A549 (cell line): ENCODE data around the gene HIGD1A. TPM values are rescaled to one million over a fixed set of nuclear protein-coding genes. Genes with fewer than 3 reads are reported as not detected.

ENCODE experiments used
- ATAC-seq, 2 experiments: fragments of 200-7000 bp in 1 of 2; fragments of >200 bp in 1 of 2; cut with Nextera tagmentation in 1 of 2; cut with Tn5 transposase in 1 of 2; 3 replicates each; pipeline versions ENCODE4 v1.8.0 to v1.9.1; 2018 to 2020; ENCODE audit warnings: mild to moderate bottlenecking in 1 of 2, moderate library complexity in 1 of 2
- CTCF ChIA-PET: fragments of 300-600 bp; sonication (Branson Sonifier 250); formaldehyde crosslinking; extraction: SDS; loops from one replicate; lab custom pipeline; 2021; ENCODE audit warnings: antibody characterized with exemption, inconsistent platforms; lab: Yijun Ruan, JAX
- POLR2A ChIA-PET: fragments of 350-600 bp; formaldehyde crosslinking; extraction: SDS; loops from one replicate; lab custom pipeline; 2021; ENCODE audit warnings: antibody characterized with exemption, inconsistent platforms; lab: Yijun Ruan, JAX
- DNase-seq, 2 experiments: peaks; one replicate each; pipeline versions ENCODE4 v3.0.0 to v3.0.0-alpha.2; 2011 to 2016; ENCODE audit warnings: low read depth in 1 of 2, low spot score in 1 of 2
- FAIRE-seq: peaks from 2 replicates; lab custom pipeline; 2011; peaks lifted over from hg19 to GRCh38; lab: Jason Lieb, UNC
- H3K27ac ChIP-seq, 2 experiments: fragments of >200 bp; sonication (Bioruptor Twin); formaldehyde crosslinking; 3 replicates each; pipeline ENCODE4 v1.5.1; 2016 to 2017
- H3K4me1 ChIP-seq: fragments of >200 bp; sonication (Bioruptor Twin); formaldehyde crosslinking; 3 replicates; pipeline ENCODE4 v1.6.1; 2016
- H3K4me2 ChIP-seq: fragments of >200 bp; sonication (Bioruptor Twin); formaldehyde crosslinking; 3 replicates; pipeline ENCODE4 v1.6.1; 2016
- H3K4me3 ChIP-seq: fragments of >200 bp; sonication (Bioruptor Twin); formaldehyde crosslinking; 3 replicates; pipeline ENCODE4 v1.5.1; 2016
- H3K9me3 ChIP-seq: fragments of >200 bp; sonication (Bioruptor Twin); formaldehyde crosslinking; 3 replicates; pipeline ENCODE4 v1.6.1; 2016
- ATOH8 ChIP-seq: fragments of 250-450 bp; sonication (Bioruptor Pico); IDR thresholded peaks from 2 replicates; pipeline ENCODE4 v1.5.0; 2020; ENCODE audit warnings: low read depth, mild to moderate bottlenecking, moderate library complexity
- BHLHE40 ChIP-seq: IDR thresholded peaks from 2 replicates; pipeline ENCODE4 v1.6.1; 2012; ENCODE audit warnings: low read depth, low read length, inconsistent platforms
- CBX2 ChIP-seq: fragments of 200-600 bp; sonication (generic); IDR thresholded peaks from 2 replicates; pipeline ENCODE4 v1.6.1; 2016; ENCODE audit warnings: low read depth, mild to moderate bottlenecking, borderline replicate concordance
- CEBPB ChIP-seq, 2 experiments: fragments of >200 bp in 1 of 2; sonication (Bioruptor Twin) in 1 of 2; formaldehyde crosslinking in 1 of 2; IDR thresholded peaks; 2 replicates each; pipeline ENCODE4 v1.6.1; 2012 to 2016
- CHD2 ChIP-seq: fragments of 150-350 bp; IDR thresholded peaks from 2 replicates; pipeline ENCODE4 v1.6.1; 2014; ENCODE audit warnings: low read length; ENCODE audit not compliant: partially characterized antibody
- EHMT2 ChIP-seq: fragments of 200-600 bp; sonication (generic); IDR thresholded peaks from 2 replicates; pipeline ENCODE4 v1.6.1; 2016; ENCODE audit warnings: antibody characterized with exemption, low read depth, mild to moderate bottlenecking, moderate library complexity
- ELK1 ChIP-seq: fragments of 150-350 bp; IDR thresholded peaks from 2 replicates; pipeline ENCODE4 v1.6.1; 2014; ENCODE audit warnings: low read depth, mild to moderate bottlenecking, low read length
- FOSB ChIP-seq: fragments of 250-450 bp; sonication (Bioruptor Pico); IDR thresholded peaks from 2 replicates; pipeline ENCODE4 v1.5.0; 2020; ENCODE audit warnings: mild to moderate bottlenecking, moderate library complexity
- FOSL2 ChIP-seq, 2 experiments: fragments of 450-650 bp in 1 of 2; fragments of >200 bp in 1 of 2; sonication (Bioruptor Twin) in 1 of 2; formaldehyde crosslinking; IDR thresholded peaks; 2 replicates each; pipeline versions ENCODE4 v1.5.0 to v1.6.1; 2016 to 2020; ENCODE audit warnings: mild to moderate bottlenecking in 1 of 2, moderate library complexity in 1 of 2
- HEYL ChIP-seq: fragments of 250-450 bp; sonication (Bioruptor Pico); IDR thresholded peaks from 2 replicates; pipeline ENCODE4 v1.8.0; 2021; ENCODE audit warnings: mild to moderate bottlenecking, moderate library complexity
- JUNB ChIP-seq: fragments of >200 bp; sonication (Bioruptor Twin); formaldehyde crosslinking; IDR thresholded peaks from 2 replicates; pipeline ENCODE4 v1.6.1; 2016
- POLR2AphosphoS2 ChIP-seq: conservative IDR thresholded peaks from 2 replicates; pipeline ENCODE4 v1.6.1; 2012; ENCODE audit warnings: low read length, improper control_type of control experiment, inconsistent platforms
- RARB ChIP-seq: fragments of 250-450 bp; sonication (Bioruptor Pico); IDR thresholded peaks from 2 replicates; pipeline ENCODE4 v1.8.0; 2021; ENCODE audit warnings: mild to moderate bottlenecking, moderate library complexity
- RFX5 ChIP-seq: fragments of 450-650 bp; IDR thresholded peaks from 2 replicates; pipeline ENCODE4 v1.7.1; 2014; ENCODE audit warnings: antibody characterized with exemption, mild to moderate bottlenecking, moderate library complexity
- TFCP2L1 ChIP-seq: fragments of 250-450 bp; sonication (Bioruptor Pico); IDR thresholded peaks from 2 replicates; pipeline ENCODE4 v1.5.0; 2021; ENCODE audit warnings: mild to moderate bottlenecking
- TP53 ChIP-seq: fragments of 250-450 bp; sonication (Bioruptor Pico); IDR thresholded peaks from 2 replicates; pipeline ENCODE4 v1.5.0; 2021; ENCODE audit warnings: mild to moderate bottlenecking, moderate library complexity
- USF2 ChIP-seq: fragments of 450-650 bp; IDR thresholded peaks from 2 replicates; pipeline ENCODE4 v1.6.1; 2014; ENCODE audit warnings: antibody characterized with exemption
- ZFP36 ChIP-seq: fragments of 450-650 bp; IDR thresholded peaks from 2 replicates; pipeline ENCODE4 v1.6.1; 2014; ENCODE audit warnings: borderline replicate concordance; ENCODE audit not compliant: partially characterized antibody
- ZSCAN20 ChIP-seq: fragments of 250-450 bp; sonication (Bioruptor Pico); IDR thresholded peaks from 2 replicates; pipeline ENCODE4 v1.8.0; 2022; ENCODE audit warnings: mild to moderate bottlenecking, moderate library complexity
- WGBS: methylation state at CpG from one replicate; pipeline ENCODE4 v1.1.6; 2017; ENCODE audit errors: missing lambda C conversion rate; 5-methylcytosine and 5-hydroxymethylcytosine counted together
- polyA plus RNA-seq, 4 experiments: library from polyadenylated mRNA; depleted of rRNA in 3 of 4; stranded (reverse); fragments of >200 nt; fragmentation: RNase III in 1 of 4; extraction: RNeasy Plus Mini Kit Qiagen cat#74134 plus additional on column Dnase treatment in 1 of 4; gene quantifications; 2 replicates in 3 of 4; 3 replicates in 1 of 4; pipeline ENCODE4 v1.2.3, GENCODE V29; 2011 to 2017

HIGD1A gene
- polyA plus RNA-seq, 2 of the 4 experiments (the other 2 are of a cell fraction), result 146 to 158 TPM

GRCh38 chr3:42820746-42821051 lies 16.4 kb upstream of the HIGD1A start:
- no peak for ATAC-seq
- TF ChIP-seq TP53 (CRISPR knock-in tag) (no peak), ZSCAN20 (CRISPR knock-in tag) (no peak), POLR2AphosphoS2 (no peak), HEYL (no peak), BHLHE40 (no peak), ZFP36 (no peak), USF2 (no peak), CEBPB (IDR thresholded peaks at IDR 0.05) (no peak)
- TF ChIP-seq, all 56 proteins: peak for 0
- DNase-seq (no peak), FAIRE-seq (no peak)
- POLR2A ChIA-PET, result no interaction called here
- CTCF ChIA-PET, result interaction anchor here (0.6 to 1.5 kb wide), 3 partner anchors 17 to 629 kb away, joined by 4 to 6 read pairs (median 5); partner anchors contain the start of gene HIGD1A
- no peak overlapping the region for H3K4me3 ChIP-seq
- H3K27ac ChIP-seq, result no peak overlapping the region
- H3K4me1 ChIP-seq, result peaks cover 8% of the 10 kb centered on the region; the same call in 1 of the 3 replicates
- 78% methylated on average over 6 of the region's 6 CpGs for WGBS
- no peak overlapping the region for H3K4me2 ChIP-seq
- no peaks in the 10 kb centered on the region for H3K9me3 ChIP-seq

- Histone ChIP-seq H3K4me3 (no peak overlapping the region), H3K4me2 (no peak overlapping the region), H3K4me1 (peaks cover 8% of the 10 kb centered on the region; the same call in 1 of the 3 replicates), H3K27ac (no peak overlapping the region), H3K9me3 (no peaks in the 10 kb centered on the region)
- ChIA-PET POLR2A (no interaction called here), CTCF (interaction anchor here (0.7 to 1.4 kb wide), 5 partner anchors 10 to 62 kb away, joined by 3 to 4 read pairs (median 3); no protein-coding TSS in a partner anchor)
- peak in 1 of 2 experiments; percentile 73; a peak in 3 of 6 replicates for ATAC-seq
- TF ChIP-seq TFCP2L1 (CRISPR knock-in tag), result no peak
- no peak for TF ChIP-seq CBX2
- no peak for TF ChIP-seq FOSL2 (IDR thresholded peaks at IDR 0.05)
- TF ChIP-seq FOSL2 (CRISPR knock-in tag; IDR thresholded peaks at IDR 0.05), result no peak
- no peak for TF ChIP-seq JUNB
- no peak for TF ChIP-seq RARB (CRISPR knock-in tag)
- TF ChIP-seq ATOH8 (CRISPR knock-in tag), result no peak
- no peak for TF ChIP-seq ZSCAN20 (CRISPR knock-in tag)
- TF ChIP-seq FOSB (CRISPR knock-in tag), result no peak
- no peak for TF ChIP-seq CHD2
- no peak for TF ChIP-seq EHMT2
- FAIRE-seq, result no peak
- no peak for DNase-seq
- 15% methylated on average over 2 of the region's 2 CpGs for WGBS
These were observed 15.2 kb upstream of the HIGD1A start for GRCh38 chr3:42819351-42819965.

GRCh38 chr3:42815826-42816225 lies 11.5 kb upstream of the HIGD1A start:
- WGBS, result 34% methylated on average over 2 of the region's 2 CpGs
- Histone ChIP-seq H3K4me1 (no peaks in the 10 kb centered on the region), H3K9me3 (no peaks in the 10 kb centered on the region), H3K27ac (no peak overlapping the region), H3K4me3 (no peak overlapping the region), H3K4me2 (no peak overlapping the region)
- no peak for DNase-seq
- TF ChIP-seq RFX5, result no peak
- no peak for TF ChIP-seq ELK1
- CTCF ChIA-PET, result interaction anchor here (1.3 to 2.2 kb wide), 2 partner anchors 24 to 35 kb away, joined by 3 to 7 read pairs; no protein-coding TSS in a partner anchor
- no peak for ATAC-seq
- no peak for FAIRE-seq
- POLR2A ChIA-PET, result interaction anchor here (0.6 to 0.7 kb wide), 2 partner anchors 24 to 486 kb away, joined by 3 to 9 read pairs; no protein-coding TSS in a partner anchor
